ENCODE results near the gene CDK11A.
"Not testable (repeated sequence)": the region's sequence is repeated elsewhere in the genome, so short reads cannot be mapped to it uniquely, and the experiment has no call there.

CDK11A gene

DNA sequence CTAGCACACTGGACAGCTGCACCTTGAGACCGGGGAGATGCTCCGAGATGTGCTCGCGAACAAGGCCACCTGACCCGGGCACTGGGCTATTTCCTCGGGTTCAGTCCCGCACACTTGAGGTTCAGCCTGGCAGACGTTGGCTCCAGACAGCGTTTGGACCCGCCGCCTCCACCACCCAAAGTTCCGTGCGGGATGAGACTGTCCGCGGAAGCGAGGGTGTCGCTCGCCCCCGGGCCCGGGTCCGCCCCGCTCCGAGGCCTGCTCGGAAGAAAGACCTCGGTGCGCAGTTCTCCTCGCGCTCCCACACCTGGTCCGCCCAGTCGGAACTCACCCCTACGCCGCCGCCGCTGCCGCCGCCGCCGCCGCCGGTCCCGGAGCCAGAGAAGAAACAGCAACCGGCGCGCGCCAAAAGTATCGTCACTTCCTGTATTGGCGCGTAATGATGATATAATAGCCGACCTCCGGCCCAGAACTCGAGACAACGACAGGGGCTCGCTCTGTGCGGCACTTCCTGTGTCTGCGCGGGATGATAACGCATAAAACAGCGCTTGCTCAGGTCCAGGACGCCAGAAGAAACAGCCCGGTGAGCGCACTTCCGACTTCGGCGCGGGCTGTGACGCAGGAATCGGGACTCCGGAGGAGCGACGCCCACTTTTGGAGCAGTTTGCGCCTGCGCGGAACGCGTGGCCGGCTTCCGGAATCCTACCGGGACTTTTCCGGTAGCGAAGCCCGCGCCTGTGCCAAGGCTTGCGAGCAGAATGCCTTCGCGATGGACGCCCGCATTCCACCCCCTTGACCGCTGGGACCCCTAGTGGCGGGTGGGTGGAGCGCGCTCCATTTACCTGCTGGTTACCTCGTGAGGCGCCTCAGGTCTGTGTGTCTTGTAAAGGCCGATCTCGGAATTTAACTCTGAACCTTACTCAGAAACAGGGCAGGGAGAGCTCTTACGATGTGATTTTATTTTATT, 65.3 kb downstream of the CDK11A start, which contains the start of gene CDK11B:
Gene CDK11B (minus strand): TSS at position 422 of the 967 bp plus-strand sequence. CDS start 1,519 bp downstream, outside the sequence.
- H3K9me3 Mint-ChIP-seq; H3K4me1 Mint-ChIP-seq (ENCODE audit: low read depth); H3K27me3 Mint-ChIP-seq (ENCODE audit: low read depth): not testable (repeated sequence)
- DNase-seq (ENCODE audit: low spot score): peak; percentile 96
- peaks cover 13% of the 10 kb centered on the region for H3K36me3 Mint-ChIP-seq (ENCODE audit: low read depth)
- H3K4me3 Mint-ChIP-seq: peak within 1 kb of the TSS; percentile 94
- peak within 1 kb of the TSS; percentile 99 for H3K27ac Mint-ChIP-seq
